Neural crest cell (in vitro differentiated cells): Measurements from ENCODE around the gene CACNA2D1. TPM values are rescaled to one million over a fixed set of nuclear protein-coding genes. Genes with fewer than 3 reads are reported as not detected.
A peak's percentile ranks its signal among the peaks of the same experiment; 100 is the strongest.
"Not testable (repeated sequence)": the region's sequence is repeated elsewhere in the genome, so short reads cannot be mapped to it uniquely, and the experiment has no call there.

Source experiments
- DNase-seq: peaks from one replicate; pipeline ENCODE4 v3.0.0; 2021; ENCODE audit warnings: low read depth, mixed read lengths, low spot score
- H3K27ac Mint-ChIP-seq: one replicate; pipeline ENCODE4 v1.8.0; 2021; ENCODE audit warnings: mild to moderate bottlenecking, mixed read lengths; ENCODE audit not compliant: unreplicated experiment
- H3K27me3 Mint-ChIP-seq: 2 replicates; pipeline ENCODE4 v1.8.0; 2021; ENCODE audit warnings: low read depth, mild to moderate bottlenecking, mixed read lengths
- H3K36me3 Mint-ChIP-seq: 2 replicates; pipeline ENCODE4 v1.8.0; 2021; ENCODE audit warnings: low read depth, mild to moderate bottlenecking, mixed read lengths
- H3K4me1 Mint-ChIP-seq: 2 replicates; pipeline ENCODE4 v1.8.0; 2021; ENCODE audit warnings: mixed read lengths
- H3K4me3 Mint-ChIP-seq: one replicate; pipeline ENCODE4 v1.8.0; 2021; ENCODE audit warnings: mild to moderate bottlenecking, mixed read lengths
- H3K9me3 Mint-ChIP-seq: 2 replicates; pipeline ENCODE4 v1.8.0; 2021; ENCODE audit warnings: mixed read lengths
- total RNA-seq: library from RNA; stranded (reverse); gene quantifications from 2 replicates; pipeline ENCODE4 v1.2.1, GENCODE V29; 2021
- TF ChIP-seq, protein P1 (sequence below): fragments of 200-600 bp; sonication (generic); conservative IDR thresholded peaks from 2 replicates; pipeline ENCODE4 v1.5.0; 2021; ENCODE audit warnings: antibody characterized with exemption, mild to moderate bottlenecking

Gene CACNA2D1
- total RNA-seq, 1 donor from 2014 or later: 4.5 TPM

DNA sequence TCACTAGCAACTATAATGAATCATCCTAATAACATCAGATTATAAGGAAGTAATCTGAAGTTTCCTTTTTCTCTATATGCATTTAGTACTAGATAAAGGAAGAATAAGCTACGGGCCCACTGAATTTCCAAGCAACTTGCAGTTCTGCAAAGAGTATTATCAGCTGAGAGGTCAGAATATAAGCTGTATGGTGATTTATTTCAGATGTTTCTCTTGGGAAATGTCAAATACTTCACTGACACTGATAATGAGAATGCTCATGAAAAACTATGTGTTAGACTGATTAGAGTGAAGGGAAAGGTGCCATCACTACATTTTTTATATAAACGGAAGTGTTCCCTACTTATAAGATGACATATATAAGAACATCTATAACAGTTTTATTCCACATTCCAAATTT, 422.5 kb downstream of the CACNA2D1 start:
- TF ChIP-seq, protein P1, sequence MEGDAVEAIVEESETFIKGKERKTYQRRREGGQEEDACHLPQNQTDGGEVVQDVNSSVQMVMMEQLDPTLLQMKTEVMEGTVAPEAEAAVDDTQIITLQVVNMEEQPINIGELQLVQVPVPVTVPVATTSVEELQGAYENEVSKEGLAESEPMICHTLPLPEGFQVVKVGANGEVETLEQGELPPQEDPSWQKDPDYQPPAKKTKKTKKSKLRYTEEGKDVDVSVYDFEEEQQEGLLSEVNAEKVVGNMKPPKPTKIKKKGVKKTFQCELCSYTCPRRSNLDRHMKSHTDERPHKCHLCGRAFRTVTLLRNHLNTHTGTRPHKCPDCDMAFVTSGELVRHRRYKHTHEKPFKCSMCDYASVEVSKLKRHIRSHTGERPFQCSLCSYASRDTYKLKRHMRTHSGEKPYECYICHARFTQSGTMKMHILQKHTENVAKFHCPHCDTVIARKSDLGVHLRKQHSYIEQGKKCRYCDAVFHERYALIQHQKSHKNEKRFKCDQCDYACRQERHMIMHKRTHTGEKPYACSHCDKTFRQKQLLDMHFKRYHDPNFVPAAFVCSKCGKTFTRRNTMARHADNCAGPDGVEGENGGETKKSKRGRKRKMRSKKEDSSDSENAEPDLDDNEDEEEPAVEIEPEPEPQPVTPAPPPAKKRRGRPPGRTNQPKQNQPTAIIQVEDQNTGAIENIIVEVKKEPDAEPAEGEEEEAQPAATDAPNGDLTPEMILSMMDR: no peak
- Mint-ChIP-seq H3K4me1 (no peaks in the 10 kb centered on the region), H3K9me3 (no peaks in the 10 kb centered on the region), H3K27me3 (no peaks in the 10 kb centered on the region), H3K27ac (no peak overlapping the region), H3K36me3 (no peaks in the 10 kb centered on the region), H3K4me3 (no peak overlapping the region)
- DNase-seq: no peak

DNA sequence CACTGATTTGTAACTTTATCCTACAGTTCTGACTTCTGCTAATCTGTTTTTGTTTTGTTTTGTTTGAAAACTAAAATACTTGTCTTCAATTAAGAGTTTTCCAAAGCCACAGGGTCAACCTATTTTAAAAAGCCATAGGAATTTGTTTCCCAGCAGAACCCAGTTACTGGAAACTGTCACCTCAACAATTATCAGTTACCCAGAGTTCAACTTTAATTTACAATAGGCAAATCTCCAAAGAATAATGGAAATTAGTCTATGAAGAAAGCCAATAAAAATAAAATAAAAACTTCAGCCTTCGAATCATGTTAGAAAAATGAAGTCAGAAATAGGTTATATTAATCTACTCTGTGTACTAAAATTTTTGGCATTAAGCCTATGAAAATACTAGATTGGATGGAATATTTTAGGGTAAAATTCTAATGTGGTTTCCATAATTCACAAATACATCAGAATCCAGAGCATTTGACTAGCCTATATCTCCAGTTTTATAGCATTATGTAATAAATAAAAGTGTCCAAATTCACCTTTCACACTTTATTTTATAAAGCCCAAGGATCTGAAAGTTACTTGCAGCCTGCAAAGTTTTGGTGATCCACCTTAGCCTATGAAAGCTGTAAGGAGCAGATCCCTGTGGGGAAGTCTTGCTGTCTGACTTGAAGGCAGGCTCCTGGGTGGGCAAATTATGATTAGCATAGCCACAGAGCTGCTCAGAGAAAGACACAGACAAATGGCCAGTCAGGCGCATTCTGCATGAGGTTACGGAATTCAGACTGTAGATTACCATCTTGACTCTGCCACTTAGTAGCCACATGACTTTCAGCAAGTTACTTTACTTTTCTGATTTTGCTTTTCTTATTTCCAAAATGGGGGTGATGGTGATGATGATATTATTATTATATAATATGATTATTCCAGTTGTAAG, 423.8 kb downstream of the CACNA2D1 start:
- H3K27ac Mint-ChIP-seq: no peak overlapping the region

DNA sequence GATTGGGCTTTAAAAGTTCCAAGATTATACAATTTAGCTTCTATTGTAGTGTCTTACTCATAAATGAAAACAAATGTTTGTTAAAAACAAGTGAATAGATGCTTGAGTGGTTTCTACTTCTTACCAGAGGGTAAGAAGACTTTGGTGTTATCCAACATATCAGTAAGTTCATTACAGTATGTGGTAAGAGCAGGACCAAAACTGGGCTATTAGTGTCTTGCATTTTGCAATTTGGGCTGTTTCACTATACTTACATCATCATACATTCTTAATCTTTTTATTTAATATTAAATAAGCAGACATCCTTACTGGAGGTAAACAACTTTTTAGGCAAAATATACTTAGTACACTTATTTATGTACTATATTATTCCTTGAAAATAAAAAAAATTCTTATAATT, 425.4 kb downstream of the CACNA2D1 start:
- H3K9me3 Mint-ChIP-seq: no peaks in the 10 kb centered on the region
- no peaks in the 10 kb centered on the region for H3K36me3 Mint-ChIP-seq
- no peak for DNase-seq
- no peaks in the 10 kb centered on the region for H3K4me1 Mint-ChIP-seq
- H3K4me3 Mint-ChIP-seq: no peak overlapping the region
- H3K27me3 Mint-ChIP-seq: no peaks in the 10 kb centered on the region
- H3K27ac Mint-ChIP-seq: no peak overlapping the region
- TF ChIP-seq, protein P1: no peak

More for the DNA sequence above, 423.8 kb downstream of the CACNA2D1 start:
- Mint-ChIP-seq H3K27me3 (no peaks in the 10 kb centered on the region), H3K4me3 (no peak overlapping the region), H3K36me3 (no peaks in the 10 kb centered on the region), H3K9me3 (no peaks in the 10 kb centered on the region), H3K4me1 (no peaks in the 10 kb centered on the region)
- TF ChIP-seq, protein P1: no peak
- no peak for DNase-seq

DNA sequence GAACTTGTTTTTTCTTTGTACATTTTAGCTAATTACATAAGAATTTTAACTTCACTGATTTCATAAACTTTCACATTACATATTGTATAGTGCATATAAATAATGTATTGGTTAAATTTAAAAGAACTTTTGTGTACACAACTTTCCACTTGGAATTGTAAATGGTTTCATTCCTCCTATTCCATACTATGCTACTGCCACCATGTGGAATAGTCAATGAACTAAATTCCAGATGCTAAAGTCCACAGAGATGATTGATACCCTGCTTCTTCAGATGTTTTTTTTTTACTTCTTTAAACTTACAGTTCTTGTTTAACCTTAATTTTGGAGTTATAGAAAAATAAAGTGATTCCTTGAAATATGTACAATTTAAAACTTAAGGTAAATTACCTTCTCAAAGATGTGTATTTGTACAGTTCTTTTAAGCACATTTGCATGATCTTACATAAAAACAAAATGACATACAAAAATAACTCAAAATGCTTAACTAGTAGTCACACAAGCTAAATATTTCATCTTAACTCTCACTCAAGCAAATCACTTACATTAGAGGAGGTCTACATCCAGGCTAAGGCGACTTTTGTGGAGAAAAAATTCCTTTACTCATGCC, 426.1 kb downstream of the CACNA2D1 start:
- Mint-ChIP-seq H3K4me3 (no peak overlapping the region), H3K4me1 (no peaks in the 10 kb centered on the region), H3K36me3 (no peaks in the 10 kb centered on the region), H3K27ac (no peak overlapping the region), H3K9me3 (no peaks in the 10 kb centered on the region), H3K27me3 (no peaks in the 10 kb centered on the region)
- TF ChIP-seq, protein P1: peak; percentile 76
- no peak for DNase-seq

DNA sequence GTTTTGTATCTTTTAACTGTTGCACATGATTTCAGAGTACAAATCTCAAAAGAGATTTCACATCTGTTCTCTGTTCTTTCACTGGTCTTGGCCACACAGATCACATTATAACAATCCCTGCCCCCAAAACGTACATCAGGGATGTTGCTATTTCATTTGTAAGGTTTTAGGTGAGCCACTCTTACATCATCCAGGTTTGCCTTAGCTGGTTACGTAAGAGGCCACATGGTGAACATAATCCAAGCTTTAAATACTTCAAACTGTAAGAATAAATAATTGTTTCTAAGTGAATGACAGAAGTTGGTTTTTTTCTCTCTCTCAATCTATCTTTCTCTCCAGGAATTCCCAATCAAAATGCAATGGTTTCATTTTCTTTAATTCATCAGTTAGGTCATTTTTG, 427.8 kb downstream of the CACNA2D1 start:
- Mint-ChIP-seq H3K4me1 (no peaks in the 10 kb centered on the region), H3K4me3 (no peak overlapping the region), H3K9me3 (no peaks in the 10 kb centered on the region), H3K27me3 (no peaks in the 10 kb centered on the region), H3K36me3 (no peaks in the 10 kb centered on the region), H3K27ac (no peak overlapping the region)
- TF ChIP-seq, protein P1: no peak
- no peak for DNase-seq

DNA sequence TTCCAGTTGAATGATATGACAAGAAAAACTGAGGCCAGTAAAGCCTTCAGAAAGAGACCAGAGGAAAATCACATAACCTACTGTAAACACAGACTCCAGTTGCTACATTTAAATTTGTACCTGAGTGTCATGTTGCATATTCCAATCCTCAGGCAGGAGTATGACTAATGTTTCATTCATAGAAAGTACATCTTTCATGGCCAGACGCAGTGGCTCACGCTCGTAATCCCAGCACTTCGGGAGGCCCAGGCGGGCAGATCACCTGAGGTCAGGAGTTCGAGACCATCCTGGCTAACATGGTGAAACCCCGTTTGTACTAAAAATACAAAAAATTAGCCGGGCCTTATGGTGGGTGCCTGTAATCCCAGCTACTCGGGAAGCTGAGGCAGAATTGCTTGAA, 429.0 kb downstream of the CACNA2D1 start:
- H3K36me3 Mint-ChIP-seq, DNase-seq, H3K9me3 Mint-ChIP-seq, H3K27me3 Mint-ChIP-seq, H3K4me3 Mint-ChIP-seq, H3K27ac Mint-ChIP-seq, H3K4me1 Mint-ChIP-seq: not testable (repeated sequence)
